Forelimb muscle (tissue), 1 donor: Measurements from ENCODE around the gene NPSR1. TPM values are rescaled to one million over a fixed set of nuclear protein-coding genes. Genes with fewer than 3 reads are reported as not detected.
"Not testable (repeated sequence)": the region's sequence is repeated elsewhere in the genome, so short reads cannot be mapped to it uniquely, and the experiment has no call there.

Source experiments
- DNase-seq: peaks from one replicate; pipeline ENCODE4 v3.0.0-alpha.2; 2013; ENCODE audit warnings: low read depth
- polyA plus RNA-seq: library from polyadenylated mRNA; unstranded; fragments of 120-200 nt; gene quantifications from one replicate; pipeline ENCODE4 v1.2.1, GENCODE V29; 2013; ENCODE audit not compliant: insufficient read length

Gene NPSR1, protein sequence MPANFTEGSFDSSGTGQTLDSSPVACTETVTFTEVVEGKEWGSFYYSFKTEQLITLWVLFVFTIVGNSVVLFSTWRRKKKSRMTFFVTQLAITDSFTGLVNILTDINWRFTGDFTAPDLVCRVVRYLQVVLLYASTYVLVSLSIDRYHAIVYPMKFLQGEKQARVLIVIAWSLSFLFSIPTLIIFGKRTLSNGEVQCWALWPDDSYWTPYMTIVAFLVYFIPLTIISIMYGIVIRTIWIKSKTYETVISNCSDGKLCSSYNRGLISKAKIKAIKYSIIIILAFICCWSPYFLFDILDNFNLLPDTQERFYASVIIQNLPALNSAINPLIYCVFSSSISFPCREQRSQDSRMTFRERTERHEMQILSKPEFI
- 0.38 TPM for polyA plus RNA-seq

DNA sequence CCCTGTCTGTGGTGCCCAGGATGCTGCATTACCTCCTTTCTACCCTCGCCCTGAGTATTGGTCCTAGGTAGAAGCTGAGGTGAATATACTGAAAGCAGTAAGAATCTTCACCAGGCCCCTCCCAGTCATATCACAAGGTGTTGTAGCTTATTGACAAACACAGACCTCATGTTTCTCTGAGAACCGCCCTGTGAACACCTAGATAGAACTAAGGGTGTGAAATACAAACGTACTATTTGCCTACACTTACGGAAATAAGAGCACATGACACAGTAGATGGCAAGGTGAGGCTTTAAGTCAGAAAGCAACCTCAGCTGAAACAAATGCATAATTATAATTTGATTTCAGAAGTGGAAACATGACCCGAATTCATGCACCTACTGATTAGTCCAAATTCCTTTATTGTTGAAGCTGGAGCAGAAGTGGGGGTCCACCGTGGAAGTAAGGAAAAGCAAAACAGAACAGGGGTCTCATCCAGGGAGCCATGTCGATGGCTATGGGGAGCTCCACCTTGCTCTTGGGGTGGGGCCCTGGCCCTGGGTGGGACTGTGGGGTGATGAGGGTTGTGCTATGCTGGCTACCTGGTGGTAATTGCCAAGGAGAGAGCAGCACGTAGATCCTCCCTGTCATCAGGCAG, at the start of gene NPSR1:
Gene NPSR1 (plus strand): TSS at position 587 of the 637 bp plus-strand sequence. CDS start 195 bp downstream, outside the sequence.
- no peak for DNase-seq

DNA sequence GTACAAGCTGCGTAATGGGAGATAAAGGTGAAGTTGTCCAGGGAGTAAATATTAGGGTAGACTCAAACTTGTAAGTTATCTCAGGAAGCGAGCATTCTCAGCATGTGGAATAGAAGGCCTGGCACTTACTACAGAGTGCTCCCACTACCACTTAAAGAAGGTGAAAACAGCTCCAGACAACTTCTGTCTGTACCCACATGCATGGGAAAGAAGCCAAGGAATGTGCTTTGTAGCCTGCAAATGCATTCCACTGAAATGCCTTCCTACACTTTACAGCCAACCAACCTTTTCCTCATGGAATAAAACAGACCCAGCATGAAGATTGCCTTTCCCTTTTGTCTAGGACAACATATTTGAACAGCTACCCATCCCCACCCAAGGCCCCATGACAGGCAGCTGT, 45.4 kb upstream of the NPSR1 start:
- DNase-seq, result no peak

DNA sequence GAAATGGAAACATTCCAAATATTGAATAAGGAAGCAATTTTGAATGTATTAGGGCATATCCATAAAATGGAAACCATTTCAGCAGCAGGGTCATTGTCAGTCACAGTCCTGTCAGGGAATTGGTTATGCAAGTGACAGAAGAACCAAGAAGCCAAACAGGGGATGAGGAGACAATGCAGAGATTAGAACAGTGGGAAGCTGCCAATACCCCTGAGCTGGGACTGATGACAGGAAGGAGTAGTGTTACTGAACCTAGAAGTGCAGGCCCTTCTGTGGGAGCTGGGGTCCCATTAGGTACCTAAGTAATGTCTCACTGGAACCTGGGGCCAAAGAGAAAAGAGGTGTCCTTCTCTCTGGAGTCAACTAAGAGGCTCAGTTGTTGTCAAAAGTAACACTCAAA, 37.6 kb upstream of the NPSR1 start:
- DNase-seq, result no peak

DNA sequence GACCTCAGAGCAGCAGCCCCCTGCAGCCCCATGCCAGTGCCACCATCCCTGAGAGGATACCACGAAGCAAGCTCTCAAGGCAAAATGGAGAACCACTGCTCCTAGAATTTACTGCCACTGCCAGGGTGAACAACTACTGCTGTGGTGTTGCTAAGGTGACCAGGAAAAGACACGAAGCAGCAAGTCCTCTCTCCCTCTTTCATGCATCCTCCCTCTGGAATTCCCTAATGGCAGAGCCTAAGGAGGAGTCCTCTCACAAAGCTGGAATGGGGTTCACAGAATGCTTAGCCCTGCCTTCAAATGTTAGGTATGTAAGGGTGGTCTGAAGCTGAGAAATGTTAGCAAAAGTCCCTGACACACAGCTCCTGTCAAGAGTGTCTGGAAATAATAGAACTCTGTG, 35.8 kb upstream of the NPSR1 start:
- no peak for DNase-seq

DNA sequence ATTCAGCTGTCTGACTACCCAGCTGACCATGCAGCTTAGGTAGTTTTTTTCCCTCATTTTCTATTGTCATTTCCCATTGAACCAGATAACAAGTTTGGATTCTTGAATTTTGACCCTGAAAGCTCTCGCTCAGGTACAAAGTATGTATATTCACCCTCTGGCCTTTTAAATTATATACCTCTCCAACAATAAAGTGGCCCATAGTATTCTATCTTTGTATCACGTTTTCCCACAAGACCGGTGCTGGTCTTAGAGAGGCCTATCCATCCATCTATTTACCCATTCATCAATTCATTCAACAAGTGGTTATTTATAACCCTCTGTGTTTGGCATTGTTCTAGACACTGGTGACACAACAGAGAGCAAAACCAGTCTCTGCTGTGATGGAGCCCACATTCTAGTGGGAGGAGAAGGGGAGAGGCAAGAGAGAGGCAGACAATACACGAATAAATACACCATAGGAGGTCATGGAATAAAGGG, 35.2 kb upstream of the NPSR1 start:
- no peak for DNase-seq

DNA sequence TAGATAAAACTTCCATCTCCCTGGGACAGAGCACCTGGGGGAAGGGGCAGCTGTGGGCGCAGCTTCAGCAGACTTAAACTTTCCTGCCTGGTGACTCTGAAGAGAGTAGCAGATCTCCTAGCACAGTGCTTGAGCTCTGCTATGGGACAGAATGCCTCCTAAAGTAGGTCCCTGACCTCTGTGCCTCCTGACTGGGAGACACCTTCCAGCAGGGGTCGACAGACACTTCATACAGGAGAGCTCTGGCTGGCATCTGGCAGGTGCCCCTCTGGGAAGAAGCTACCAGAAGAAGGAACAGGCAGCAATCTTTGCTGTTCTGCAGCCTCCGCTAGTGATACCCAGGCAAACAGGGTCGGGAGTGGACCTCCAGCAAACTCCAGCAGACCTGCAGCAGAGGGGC, 29.4 kb upstream of the NPSR1 start:
- DNase-seq, result not testable (repeated sequence)

DNA sequence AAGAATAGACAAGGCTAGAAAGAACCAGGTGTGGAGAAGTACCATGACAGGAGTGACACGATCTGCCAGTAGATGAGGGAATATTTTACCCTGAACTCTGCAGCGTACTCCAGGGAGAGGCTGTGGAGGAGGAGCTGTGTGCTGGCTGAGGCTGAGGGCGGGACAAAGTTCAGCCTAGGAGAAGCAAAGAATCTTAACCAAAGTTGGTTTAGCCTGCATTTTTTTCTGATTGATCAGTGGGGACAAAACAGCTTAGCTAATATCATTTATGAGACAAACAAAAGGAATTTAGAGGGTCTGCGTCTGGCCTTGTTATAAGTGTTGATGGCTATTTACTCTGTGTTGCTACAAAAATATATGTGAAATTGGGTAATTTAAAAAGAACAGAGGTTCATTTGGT, 5.2 kb upstream of the NPSR1 start:
- no peak for DNase-seq

DNA sequence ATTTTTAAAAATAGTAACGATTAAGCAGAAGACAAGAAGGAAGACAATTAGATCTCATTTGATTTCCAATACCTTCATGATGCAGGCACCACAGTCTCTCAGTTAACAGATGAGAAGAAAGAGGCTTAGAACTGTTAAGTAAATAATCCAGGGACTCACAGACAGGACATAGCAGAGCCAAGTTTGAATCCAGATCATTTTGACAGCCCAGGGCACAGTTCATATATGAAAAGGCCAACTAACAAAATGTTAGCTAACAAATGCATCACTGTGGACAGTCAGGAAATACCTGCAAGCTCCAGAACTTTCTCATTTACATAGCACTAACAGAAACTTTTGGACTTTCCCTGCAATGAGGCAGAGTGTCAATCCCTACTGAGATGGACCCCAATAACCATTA, 4.2 kb upstream of the NPSR1 start:
- no peak for DNase-seq

DNA sequence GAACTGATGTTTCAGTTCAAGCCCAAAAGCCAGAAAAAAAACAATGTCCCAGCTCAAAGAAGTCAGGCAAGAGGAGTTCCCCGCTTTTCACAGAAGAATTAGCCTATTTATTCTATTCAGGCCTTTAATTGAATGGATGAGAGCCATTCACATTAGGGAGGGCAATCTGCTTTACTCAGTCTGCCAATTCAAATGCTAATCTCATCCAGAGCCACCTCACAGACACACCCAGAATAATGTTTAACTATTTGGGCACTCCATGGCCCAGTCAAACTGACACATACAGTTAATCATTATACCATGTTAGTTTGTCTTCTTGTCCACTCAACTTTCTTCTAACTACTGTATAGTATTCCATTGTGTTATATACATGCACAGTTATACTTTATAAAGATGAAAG, 2.6 kb upstream of the NPSR1 start:
- DNase-seq, result no peak

DNA sequence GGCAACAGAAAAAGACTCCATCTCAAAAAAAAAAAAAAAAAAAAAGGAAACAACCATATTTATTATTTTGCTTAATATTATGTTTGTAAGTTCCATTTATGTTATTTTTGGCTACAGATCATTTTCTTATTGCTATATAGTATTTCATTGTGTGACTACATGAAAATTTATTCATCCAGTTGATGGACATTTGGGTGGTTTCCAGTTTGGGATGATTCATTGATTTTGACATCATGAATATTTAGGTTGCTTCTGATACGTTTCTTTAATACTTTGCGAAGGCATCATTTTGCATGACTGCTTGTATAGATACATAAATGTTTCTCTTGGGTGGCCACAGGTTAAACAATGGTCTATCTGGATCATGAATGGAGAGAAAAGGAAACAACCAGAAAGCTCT, 2.0 kb upstream of the NPSR1 start:
- no peak for DNase-seq

DNA sequence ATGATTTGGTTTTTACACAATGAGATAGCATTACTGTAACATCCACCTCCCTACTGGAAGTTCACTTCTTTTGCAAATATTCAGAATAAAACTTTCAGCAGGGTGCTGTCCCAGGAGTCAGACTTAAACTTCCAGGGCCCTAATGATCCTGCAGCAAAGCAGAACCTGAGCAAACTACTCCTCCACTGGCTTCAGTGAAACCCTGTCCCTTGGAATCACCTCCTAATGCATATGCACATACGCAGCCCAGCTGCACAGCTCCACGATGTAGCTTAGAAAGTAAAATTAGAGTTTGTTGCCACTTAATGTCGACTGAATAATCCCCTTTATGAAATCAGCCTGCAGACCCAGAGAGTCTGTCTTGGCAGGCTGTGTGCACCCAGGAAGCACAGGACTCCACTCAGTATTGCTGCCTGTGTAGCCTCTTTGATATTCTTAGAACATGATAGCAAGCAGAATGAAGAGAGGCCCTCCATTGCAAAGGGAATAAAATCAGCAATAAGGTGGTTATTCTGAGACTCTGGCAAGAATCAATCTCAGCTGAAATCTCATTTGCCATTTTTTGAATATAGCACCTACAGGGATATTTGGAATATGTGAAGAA, 1.6 kb downstream of the NPSR1 start:
- no peak for DNase-seq

DNA sequence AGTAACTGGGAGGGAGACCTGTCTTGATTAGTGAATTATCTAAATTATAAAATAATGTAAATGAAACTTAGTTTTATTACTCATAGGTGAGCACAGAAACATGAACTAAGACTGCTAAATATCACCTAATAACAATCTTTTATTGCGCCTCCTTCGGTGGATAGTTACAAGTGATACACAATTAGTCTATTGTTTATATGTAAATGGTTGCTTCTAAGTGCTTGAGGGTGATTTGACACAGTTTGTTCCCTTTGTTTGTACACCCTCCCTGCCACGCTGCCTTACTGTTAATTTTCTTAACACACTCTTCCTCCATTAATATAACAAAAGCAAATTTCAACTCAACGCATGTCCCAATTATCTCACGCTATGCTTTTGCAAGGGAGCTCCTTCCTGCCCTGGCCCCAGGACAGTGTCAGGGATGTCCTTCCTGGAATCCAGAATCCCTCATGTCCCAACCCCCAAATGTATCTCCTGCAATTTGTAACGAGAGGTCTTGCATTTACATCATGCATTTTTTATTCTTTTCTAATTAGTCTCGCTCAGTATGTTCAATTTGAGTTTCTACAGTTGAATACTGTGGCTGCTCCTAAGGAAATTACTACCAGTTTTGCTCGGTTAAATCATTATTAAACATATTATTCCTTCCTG, 4.2 kb downstream of the NPSR1 start:
- no peak for DNase-seq

DNA sequence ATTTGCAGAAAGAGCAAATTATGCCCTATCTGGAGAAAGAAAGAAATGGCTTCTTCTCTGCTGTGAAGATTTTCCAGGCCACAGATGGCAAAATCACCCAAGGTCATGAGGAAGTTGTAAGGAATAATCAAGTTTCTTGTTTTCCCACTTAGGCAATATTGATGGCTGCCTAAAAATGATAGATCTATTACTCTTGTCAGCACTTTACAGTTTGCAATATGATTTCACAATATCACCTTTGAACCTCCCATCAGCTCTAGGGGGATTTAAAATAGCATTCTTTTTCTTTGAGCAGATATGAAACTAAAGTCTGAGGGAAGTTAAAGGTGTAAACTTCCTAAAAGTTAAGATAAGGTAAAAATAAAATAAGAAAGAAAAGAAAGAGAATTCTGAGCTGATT, 6.7 kb downstream of the NPSR1 start:
- no peak for DNase-seq

DNA sequence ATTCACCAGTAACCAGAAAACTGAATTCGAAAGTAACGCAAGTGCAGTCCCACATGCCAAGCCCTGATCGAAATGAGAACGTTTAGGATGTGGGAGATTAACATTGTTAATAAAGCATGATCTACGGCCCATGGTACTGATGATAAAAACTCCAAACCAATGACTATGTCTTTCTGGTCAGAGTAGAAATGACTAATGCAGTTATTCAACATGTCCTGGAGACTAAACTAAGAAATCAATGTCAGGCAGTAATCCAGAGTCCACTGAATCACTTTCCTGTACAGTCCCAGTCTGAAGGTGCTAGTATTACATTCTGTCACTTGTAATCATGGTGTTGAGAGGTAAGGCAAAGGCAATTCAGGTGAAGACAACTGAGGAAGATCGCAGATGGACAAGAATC, 14.4 kb downstream of the NPSR1 start:
- no peak for DNase-seq

DNA sequence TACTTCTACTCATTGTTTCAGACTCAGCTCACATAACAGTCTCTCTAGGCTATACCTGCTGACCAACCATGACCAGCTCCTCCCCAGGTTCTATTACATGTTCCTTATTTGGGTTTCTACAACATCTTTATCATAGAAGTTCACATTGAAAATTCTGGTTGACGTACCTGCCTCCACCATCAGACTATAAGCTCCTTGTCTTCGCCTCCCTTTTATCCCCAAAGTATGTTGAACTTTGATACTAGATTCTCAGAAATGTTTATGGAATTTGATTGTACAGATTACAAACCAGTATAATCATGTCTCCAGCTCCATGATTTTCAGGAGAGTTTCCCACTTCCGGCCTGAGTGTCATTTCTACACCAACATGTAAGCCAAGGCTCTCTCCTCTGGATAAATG, 15.0 kb downstream of the NPSR1 start:
- no peak for DNase-seq

DNA sequence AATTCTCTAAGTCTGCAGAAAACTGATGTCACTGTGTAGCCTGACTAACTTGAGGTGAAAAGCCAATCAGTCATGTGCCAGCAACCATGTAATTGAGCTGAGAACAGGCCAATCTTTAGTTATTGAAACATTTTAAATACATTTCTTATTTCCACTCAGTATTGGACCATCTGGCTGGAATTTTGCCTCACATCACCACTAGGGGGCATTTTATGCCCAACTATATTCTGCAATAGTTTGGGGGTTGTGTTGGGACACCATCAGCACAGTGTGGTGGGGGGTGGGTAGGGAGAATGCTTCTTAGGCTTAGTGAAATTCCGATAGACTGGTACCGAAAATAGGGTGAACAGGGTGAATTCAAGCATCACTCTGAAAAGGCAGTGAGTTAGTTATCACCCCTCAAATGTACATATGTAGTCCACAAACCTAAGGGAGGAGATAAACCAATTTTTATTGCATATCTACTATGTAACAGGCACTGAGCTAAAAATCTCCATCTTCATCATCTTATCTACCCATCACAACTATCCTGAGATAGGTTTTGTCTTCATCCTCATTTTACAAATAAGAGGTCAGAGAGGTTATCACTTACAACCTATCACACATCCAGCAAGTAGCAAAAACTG, 17.8 kb downstream of the NPSR1 start:
- no peak for DNase-seq

DNA sequence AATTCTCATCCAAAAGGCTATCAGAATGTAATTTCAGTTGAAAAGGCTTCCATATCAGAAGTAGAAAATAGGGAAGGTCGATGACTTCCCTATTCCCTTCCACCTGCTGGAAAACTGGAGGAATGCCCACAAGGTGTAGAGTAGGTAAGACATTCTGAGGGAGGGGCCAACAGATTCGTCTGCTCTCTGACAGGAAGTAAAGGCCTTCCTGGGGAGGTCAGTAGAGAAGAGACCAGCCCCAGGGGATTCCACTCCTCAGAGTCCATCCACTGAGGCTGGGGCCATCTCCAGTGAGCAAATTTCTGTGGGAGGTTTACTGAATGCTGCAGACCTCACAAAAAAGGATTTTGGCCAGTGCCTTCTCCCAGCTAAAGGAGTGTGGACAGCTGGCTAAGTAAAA, 19.5 kb downstream of the NPSR1 start:
- DNase-seq, result no peak

DNA sequence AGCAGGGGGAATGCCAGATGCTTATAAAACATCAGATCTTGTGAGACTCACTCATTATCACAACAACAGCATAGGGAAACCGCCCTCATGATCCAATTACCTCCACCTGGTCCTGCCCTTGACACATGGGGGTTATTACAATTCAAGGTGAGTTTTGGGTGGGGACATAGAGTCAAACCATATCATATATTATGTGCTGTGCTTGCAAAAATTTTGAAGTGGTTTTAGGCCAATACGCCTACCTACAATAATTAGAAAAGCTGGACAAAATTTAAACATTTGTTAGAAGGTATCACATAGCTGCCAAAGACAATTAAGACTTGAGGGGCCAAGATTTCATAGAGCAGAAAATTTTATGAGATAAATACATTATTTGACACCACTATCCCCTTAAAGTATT, 29.5 kb downstream of the NPSR1 start:
- DNase-seq, result no peak

DNA sequence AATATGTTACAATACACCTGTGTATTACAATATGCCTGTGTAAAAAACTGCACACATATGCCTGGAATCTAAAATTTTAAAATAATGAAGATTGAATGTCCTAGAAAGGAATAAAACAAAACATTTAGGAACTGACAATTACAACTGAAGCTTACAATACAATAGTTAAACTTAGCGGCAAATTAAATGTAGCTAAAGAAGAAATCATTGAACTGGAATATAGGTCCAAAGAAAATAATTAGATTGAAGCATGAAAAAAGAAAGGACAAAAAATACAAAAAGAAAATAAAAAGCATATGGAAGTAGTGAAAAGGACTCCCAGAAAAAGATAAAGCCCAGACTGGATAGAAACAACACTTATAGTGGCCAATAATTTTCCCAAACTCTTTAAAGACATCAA, 38.4 kb downstream of the NPSR1 start:
- no peak for DNase-seq

DNA sequence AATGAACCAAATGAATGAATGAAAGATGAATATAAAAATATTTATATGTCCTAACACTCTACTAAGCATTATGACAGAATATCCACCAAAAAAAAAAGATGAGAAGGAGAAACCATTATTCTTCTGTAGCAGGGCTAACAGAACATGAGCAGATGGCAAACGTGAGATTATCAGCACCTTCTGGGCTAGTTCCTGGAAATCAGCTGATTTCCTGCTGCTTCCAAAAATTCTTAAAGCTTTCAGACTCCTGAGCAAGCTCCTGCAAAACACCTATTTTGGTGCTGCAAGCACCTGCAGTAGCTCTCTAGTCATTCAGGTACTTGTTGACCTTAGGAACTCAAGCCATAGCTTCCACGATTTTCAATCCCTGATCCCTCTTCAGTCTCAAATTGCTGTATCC, 51.8 kb downstream of the NPSR1 start:
- DNase-seq, result no peak

DNA sequence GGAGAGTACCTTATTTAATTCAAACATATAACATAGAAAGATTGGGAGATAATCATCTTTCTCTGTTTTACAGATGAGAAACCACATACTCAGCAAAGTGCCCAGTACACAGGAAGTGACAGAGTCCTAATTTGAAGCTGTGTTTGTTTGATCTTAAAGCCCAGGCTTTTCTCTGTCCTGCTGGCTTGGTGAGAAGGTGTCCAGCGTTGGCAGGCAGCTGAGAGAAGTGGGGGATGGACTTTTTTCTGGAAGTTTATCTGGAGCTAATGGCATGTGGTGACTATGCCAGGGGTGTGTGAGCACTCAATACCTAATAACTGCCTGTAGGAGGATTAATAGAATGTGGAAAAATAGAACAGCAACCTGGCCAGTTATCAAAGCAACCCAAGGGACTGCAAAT, 60.8 kb downstream of the NPSR1 start:
- DNase-seq, result no peak

DNA sequence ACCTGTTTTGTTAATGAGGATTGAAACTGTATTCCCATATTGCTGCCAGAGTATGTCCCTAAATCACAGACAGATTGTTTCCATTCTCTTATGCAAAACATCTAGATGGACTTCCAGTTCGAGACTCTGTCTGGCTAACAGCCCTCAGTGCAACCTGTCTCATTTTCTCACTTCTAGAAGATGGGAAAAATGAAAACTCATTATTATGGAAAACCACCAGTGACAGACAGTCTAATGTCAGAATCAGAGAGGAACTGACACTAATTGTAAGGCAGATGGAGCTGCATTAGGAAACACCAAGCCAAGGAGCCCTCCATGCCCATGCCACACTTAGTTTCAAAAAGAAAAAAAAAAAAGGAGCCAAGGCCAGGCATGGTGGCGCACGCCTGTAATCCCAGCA, 61.6 kb downstream of the NPSR1 start:
- no peak for DNase-seq
